SKM-1 treated with dmso at 0.1 percent for 144 hours (cell line): ENCODE measurements around the gene EVA1C.
"Not testable (repeated sequence)": the region's sequence is repeated elsewhere in the genome, so short reads cannot be mapped to it uniquely, and the experiment has no call there.

ENCODE experiments used
- DNase-seq: peaks from one replicate; lab custom pipeline; 2025; ENCODE audit not compliant: unreplicated experiment; lab: John Stamatoyannopoulos, UW

The EVA1C gene

GRCh38 chr21:32390537-32391224 lies 21.8 kb upstream of the EVA1C start:
- DNase-seq: not testable (repeated sequence)

GRCh38 chr21:32391755-32392154 lies 20.8 kb upstream of the EVA1C start:
- DNase-seq: no peak

GRCh38 chr21:32392299-32392879 lies 20.1 kb upstream of the EVA1C start:
- no peak for DNase-seq

- DNase-seq: peak; percentile 79
Observed at GRCh38 chr21:32392880-32393676, 19.4 kb upstream of the EVA1C start, which contains the start of gene URB1. Gene URB1, minus strand, starts transcription at chr21:32393012. Its CDS starts 102 bp downstream, at chr21:32392910.

- peak; percentile 55 for DNase-seq
Observed at GRCh38 chr21:32393677-32394001, 18.9 kb upstream of the EVA1C start.

- DNase-seq: peak; percentile 29
Observed at GRCh38 chr21:32403201-32403777, 9.2 kb upstream of the EVA1C start.

GRCh38 chr21:32406405-32406804 lies 6.1 kb upstream of the EVA1C start:
- DNase-seq: no peak

GRCh38 chr21:32410291-32410690 lies 2.2 kb upstream of the EVA1C start:
- no peak for DNase-seq

- DNase-seq: no peak
Observed at GRCh38 chr21:32410916-32411315, 1.6 kb upstream of the EVA1C start.

- no peak for DNase-seq
Observed at GRCh38 chr21:32411350-32412161, 950 bp upstream of the EVA1C start.

GRCh38 chr21:32413015-32413504 lies 554 bp downstream of the EVA1C start:
- DNase-seq: no peak

- peak; percentile 6 for DNase-seq
Observed at GRCh38 chr21:32413697-32414578, 1.4 kb downstream of the EVA1C start.

GRCh38 chr21:32414579-32415358 lies 2.3 kb downstream of the EVA1C start:
- no peak for DNase-seq

GRCh38 chr21:32415451-32416398 lies 3.2 kb downstream of the EVA1C start:
- no peak for DNase-seq

- DNase-seq: no peak
Observed at GRCh38 chr21:32418146-32418545, 5.6 kb downstream of the EVA1C start.

GRCh38 chr21:32422064-32422463 lies 9.6 kb downstream of the EVA1C start:
- DNase-seq: no peak

GRCh38 chr21:32423320-32424190 lies 11.0 kb downstream of the EVA1C start:
- no peak for DNase-seq
